ENCODE data around the gene PILRB. TPM values are rescaled to one million over a fixed set of nuclear protein-coding genes. Genes with fewer than 3 reads are reported as not detected.

PILRB gene
- polyA plus RNA-seq, 3 donors from 2014 or later = 12.2 to 42.1 (median 12.2) TPM

DNA sequence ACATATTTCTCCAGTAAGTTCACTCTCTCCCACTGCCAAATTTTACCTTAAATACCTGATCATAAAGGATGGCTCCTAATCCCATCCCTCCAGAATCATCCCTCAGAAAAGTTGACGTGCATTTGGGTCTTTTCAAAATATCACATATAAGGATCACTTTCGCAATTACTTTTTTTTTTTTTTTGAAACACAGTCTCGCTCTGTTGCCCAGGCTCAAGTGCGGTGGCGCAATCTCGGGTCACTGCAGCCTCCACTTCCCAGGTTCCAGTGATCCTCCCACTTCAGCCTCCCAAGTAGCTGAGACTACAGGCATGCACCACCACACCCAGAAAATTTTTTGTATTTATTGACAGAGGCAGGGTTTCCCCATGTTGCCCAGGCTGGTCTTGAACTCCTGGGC, 53.2 kb downstream of the PILRB start:
- Mint-ChIP-seq H3K4me3 (no peak overlapping the region), H3K9me3 (no peaks in the 10 kb centered on the region), H3K27ac (no peak overlapping the region), H3K36me3 (peaks cover 0 to 10% (median 10%) of the 10 kb centered on the region in 3 donors), H3K27me3 (ENCODE audit: low read depth in 3 of 3) (no peaks in the 10 kb centered on the region), H3K4me1 (peaks cover 2 to 13% of the 10 kb centered on the region in 2 donors)
- DNase-seq = no peak

DNA sequence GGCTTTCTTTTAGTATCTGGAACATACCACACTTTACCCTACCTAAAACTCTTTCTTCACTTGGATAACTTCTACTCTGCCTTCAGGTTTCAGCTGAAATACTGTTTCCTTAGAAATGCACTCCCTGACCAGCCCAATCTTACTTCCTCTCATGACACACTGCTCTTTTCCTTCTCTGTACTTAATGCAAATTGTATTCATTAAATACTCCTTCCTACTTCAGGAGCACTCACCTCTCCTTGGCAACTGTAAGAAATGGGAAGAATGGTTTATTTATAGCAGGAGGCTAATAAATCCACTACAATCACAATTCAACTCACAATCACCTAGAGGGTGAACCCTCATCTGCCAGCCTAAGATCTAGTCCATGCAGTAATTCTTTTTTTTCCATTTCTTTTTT, 55.4 kb downstream of the PILRB start:
- no peaks in the 10 kb centered on the region for H3K27me3 Mint-ChIP-seq (ENCODE audit: low read depth in 3 of 3)
- peaks cover 0 to 10% (median 10%) of the 10 kb centered on the region in 3 donors for H3K36me3 Mint-ChIP-seq
- peak overlapping the region in 2 of 6 donors; percentile 22 to 24 for H3K27ac Mint-ChIP-seq
- H3K4me3 Mint-ChIP-seq = no peak overlapping the region
- H3K4me1 Mint-ChIP-seq = no peaks in the 10 kb centered on the region
- no peaks in the 10 kb centered on the region for H3K9me3 Mint-ChIP-seq
- no peak for DNase-seq

DNA sequence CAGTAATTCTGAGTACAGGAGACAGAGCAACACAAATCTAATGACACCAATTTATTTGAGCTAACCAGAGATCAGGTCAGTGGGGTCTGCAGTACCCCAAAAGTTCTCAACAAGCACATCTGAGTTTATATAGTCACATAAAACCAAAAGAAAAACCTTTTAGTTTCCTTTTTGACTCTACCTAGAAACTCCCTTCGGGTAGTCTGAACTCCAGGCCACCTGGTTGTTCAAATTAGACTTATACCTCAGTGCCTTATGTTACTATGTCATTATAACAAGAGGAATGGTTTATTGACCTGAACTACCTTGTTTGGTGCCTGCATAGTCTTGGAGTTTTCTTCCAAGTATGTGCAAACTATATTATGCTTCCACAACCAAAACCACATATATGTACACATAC, 56.0 kb downstream of the PILRB start:
- DNase-seq = no peak
- Mint-ChIP-seq H3K36me3 (peaks cover 0 to 10% (median 10%) of the 10 kb centered on the region in 3 donors), H3K4me1 (no peaks in the 10 kb centered on the region), H3K27ac (no peak overlapping the region), H3K27me3 (ENCODE audit: low read depth in 3 of 3) (no peaks in the 10 kb centered on the region), H3K4me3 (no peak overlapping the region), H3K9me3 (no peaks in the 10 kb centered on the region)

DNA sequence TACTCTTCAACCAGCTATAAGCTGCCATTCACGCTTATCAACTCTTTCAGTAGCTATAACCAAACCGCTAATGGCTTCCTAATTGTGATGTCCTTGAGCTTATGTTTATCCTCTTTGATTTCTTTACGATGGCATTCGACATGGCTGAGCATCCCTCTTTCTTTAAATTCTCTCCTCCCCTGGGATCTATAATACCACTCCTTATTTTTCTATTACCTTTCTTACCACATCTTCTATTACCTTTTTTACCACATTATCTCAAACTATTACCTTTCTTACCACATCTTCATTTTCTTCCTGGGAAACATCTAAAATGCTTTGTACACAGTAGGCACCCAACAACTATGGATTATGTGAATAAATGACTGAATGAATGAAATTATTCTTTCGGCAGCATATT, 57.5 kb downstream of the PILRB start:
- Mint-ChIP-seq H3K27me3 (ENCODE audit: low read depth in 3 of 3) (no peaks in the 10 kb centered on the region), H3K27ac (peak overlapping the region in 1 of 6 donors; percentile 0), H3K4me1 (no peaks in the 10 kb centered on the region), H3K36me3 (peaks cover 0 to 10% (median 10%) of the 10 kb centered on the region in 3 donors), H3K9me3 (no peaks in the 10 kb centered on the region), H3K4me3 (no peak overlapping the region)
- no peak for DNase-seq

Other genes with a start within 250 kb of the PILRB start
- 10 to 100 TPM; 15.3 to 34.8 (median 17.3) TPM for gene TAF6, start 238.8 kb upstream of the PILRB start, polyA plus RNA-seq
- gene CNPY4, start 238.5 kb upstream of the PILRB start, polyA plus RNA-seq = 10 to 100 TPM; 14.2 to 18.5 (median 17.7) TPM
- gene MBLAC1, start 231.2 kb upstream of the PILRB start, polyA plus RNA-seq = 1 to 10 TPM; 2.2 to 2.6 (median 2.4) TPM
- gene LAMTOR4, start 209.2 kb upstream of the PILRB start, polyA plus RNA-seq = 100 to 1,000 TPM; 408 to 587 (median 569) TPM
- gene TRAPPC14, start 199.4 kb upstream of the PILRB start, polyA plus RNA-seq = 1 to 10 TPM in 2 of 3 donors, under 1 TPM in 1; 0.71 to 2.9 (median 1.8) TPM
- under 1 TPM in 1 of 3 donors, not detected in 2; 0.08 TPM for gene GAL3ST4, start 189.5 kb upstream of the PILRB start, polyA plus RNA-seq
- gene GPC2, start 180.7 kb upstream of the PILRB start, polyA plus RNA-seq = not detected
- 1 to 10 TPM in 1 of 3 donors, under 1 TPM in 2; 0.50 to 2.8 (median 0.72) TPM for gene STAG3, start 180.2 kb upstream of the PILRB start, polyA plus RNA-seq
- gene PVRIG, start 138.2 kb upstream of the PILRB start, polyA plus RNA-seq = 100 to 1,000 TPM; 151 to 240 (median 209) TPM
- 10 to 100 TPM in 1 of 3 donors, 1 to 10 TPM in 2; 6.8 to 11.1 (median 7.6) TPM for gene SPDYE3, start 50.4 kb upstream of the PILRB start, polyA plus RNA-seq
- gene PILRA, start 15.4 kb downstream of the PILRB start, polyA plus RNA-seq = 1 to 10 TPM; 1.5 to 2.4 (median 2.0) TPM
- gene ZCWPW1, start 70.6 kb downstream of the PILRB start, polyA plus RNA-seq = 1 to 10 TPM; 4.1 to 5.9 (median 5.7) TPM
- 10 to 100 TPM in 1 of 3 donors, 1 to 10 TPM in 2; 3.0 to 12.1 (median 8.3) TPM for gene MEPCE, start 71.7 kb downstream of the PILRB start, polyA plus RNA-seq
- gene PPP1R35, start 78.4 kb downstream of the PILRB start, polyA plus RNA-seq = 10 to 100 TPM; 25.7 to 42.2 (median 41.8) TPM
- 1 to 10 TPM in 1 of 3 donors, under 1 TPM in 1, not detected in 1; 0.43 to 2.2 TPM for gene SPACDR, start 106.1 kb downstream of the PILRB start, polyA plus RNA-seq
- 10 to 100 TPM; 32.4 to 42.2 (median 35.3) TPM for gene TSC22D4, start 121.1 kb downstream of the PILRB start, polyA plus RNA-seq
- gene NYAP1, start 125.8 kb downstream of the PILRB start, polyA plus RNA-seq = not detected
- gene AGFG2, start 181.1 kb downstream of the PILRB start, polyA plus RNA-seq = 10 to 100 TPM in 2 of 3 donors, 1 to 10 TPM in 1; 7.1 to 20.7 (median 12.0) TPM
- not detected for gene SAP25, start 215.8 kb downstream of the PILRB start, polyA plus RNA-seq
- 100 to 1,000 TPM in 1 of 3 donors, 10 to 100 TPM in 2; 78.9 to 125 (median 90.4) TPM for gene LRCH4, start 228.0 kb downstream of the PILRB start, polyA plus RNA-seq
- under 1 TPM in 1 of 3 donors, not detected in 2; 0.43 TPM for gene FBXO24, start 228.2 kb downstream of the PILRB start, polyA plus RNA-seq
- 1 to 10 TPM; 2.0 to 4.9 (median 4.7) TPM for gene PCOLCE, start 244.2 kb downstream of the PILRB start, polyA plus RNA-seq